Measurements from ENCODE around the gene VARS2.

DNA sequence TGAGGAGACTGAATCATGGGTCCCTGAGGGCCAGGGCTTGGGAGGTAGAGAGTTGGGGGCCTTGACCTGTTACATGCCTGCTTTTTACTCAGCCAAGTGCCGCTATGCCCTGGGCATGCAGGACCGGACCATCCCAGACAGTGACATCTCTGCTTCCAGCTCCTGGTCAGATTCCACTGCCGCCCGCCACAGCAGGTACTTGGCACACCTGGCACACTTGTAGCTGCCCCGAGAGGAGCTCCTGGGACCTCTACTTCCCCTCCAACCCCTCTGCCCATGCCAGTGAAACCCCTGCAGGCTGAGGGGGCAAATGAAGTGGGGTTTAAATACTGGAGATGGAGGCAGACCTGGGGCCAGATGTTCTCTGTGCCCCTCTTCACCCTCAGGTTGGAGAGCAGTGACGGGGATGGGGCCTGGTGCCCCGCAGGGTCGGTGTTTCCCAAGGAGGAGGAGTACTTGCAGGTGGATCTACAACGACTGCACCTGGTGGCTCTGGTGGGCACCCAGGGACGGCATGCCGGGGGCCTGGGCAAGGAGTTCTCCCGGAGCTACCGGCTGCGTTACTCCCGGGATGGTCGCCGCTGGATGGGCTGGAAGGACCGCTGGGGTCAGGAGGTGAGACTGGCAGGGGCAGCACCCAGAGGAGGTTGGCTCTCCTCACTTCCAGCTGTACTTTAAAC is 25.1 kb upstream of the VARS2 start:
- TF ChIP-seq, protein P1, sequence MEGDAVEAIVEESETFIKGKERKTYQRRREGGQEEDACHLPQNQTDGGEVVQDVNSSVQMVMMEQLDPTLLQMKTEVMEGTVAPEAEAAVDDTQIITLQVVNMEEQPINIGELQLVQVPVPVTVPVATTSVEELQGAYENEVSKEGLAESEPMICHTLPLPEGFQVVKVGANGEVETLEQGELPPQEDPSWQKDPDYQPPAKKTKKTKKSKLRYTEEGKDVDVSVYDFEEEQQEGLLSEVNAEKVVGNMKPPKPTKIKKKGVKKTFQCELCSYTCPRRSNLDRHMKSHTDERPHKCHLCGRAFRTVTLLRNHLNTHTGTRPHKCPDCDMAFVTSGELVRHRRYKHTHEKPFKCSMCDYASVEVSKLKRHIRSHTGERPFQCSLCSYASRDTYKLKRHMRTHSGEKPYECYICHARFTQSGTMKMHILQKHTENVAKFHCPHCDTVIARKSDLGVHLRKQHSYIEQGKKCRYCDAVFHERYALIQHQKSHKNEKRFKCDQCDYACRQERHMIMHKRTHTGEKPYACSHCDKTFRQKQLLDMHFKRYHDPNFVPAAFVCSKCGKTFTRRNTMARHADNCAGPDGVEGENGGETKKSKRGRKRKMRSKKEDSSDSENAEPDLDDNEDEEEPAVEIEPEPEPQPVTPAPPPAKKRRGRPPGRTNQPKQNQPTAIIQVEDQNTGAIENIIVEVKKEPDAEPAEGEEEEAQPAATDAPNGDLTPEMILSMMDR (IDR thresholded peaks at IDR 0.05), result no peak
- TF ChIP-seq EZH2 (IDR thresholded peaks at IDR 0.05; ENCODE audit: borderline replicate concordance, insufficient read depth, low read depth, low read length, poor library complexity, severe bottlenecking), result no peak

Data from B cell (primary cell).